Measurements from ENCODE around the gene PPARD.

Gene PPARD

DNA sequence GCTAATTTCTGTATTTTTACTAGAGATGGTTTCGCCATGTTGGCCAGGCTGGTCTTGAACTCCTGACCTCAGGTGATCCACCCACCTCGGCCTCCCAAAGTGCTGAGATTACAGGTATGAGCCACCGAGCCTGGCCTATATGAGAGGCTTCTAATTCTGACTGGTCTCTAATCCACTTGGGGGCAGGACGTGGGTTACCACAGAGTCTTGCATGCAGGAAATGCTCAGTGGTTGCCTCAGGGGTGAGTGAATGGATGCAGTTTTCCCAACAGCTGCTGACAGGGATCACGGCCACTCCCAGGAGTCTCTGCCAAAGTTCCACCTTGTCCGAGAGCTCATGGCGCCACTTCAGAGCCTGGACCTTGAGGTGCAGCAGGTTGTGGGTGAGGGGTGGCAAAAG lies 103.3 kb downstream of the PPARD start:
- no peak for TF ChIP-seq EGR1 (IDR thresholded peaks at IDR 0.05)
- no peak for TF ChIP-seq EP300 (IDR thresholded peaks at IDR 0.05; ENCODE audit: borderline replicate concordance)
- TF ChIP-seq, protein P1, sequence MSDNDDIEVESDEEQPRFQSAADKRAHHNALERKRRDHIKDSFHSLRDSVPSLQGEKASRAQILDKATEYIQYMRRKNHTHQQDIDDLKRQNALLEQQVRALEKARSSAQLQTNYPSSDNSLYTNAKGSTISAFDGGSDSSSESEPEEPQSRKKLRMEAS (IDR thresholded peaks at IDR 0.05) = no peak
- no peak for TF ChIP-seq CEBPB (IDR thresholded peaks at IDR 0.05)
- no peak for TF ChIP-seq TCF12 (IDR thresholded peaks at IDR 0.05; ENCODE audit: low read depth)
- no peak for TF ChIP-seq REST (IDR thresholded peaks at IDR 0.05; ENCODE audit: low read depth)
- no peak for TF ChIP-seq TEAD4 (IDR thresholded peaks at IDR 0.05)
- no peak for TF ChIP-seq TAF1 (IDR thresholded peaks at IDR 0.05; ENCODE audit: low read depth)

GRCh38 chr6:35448191-35448590 lies 105.8 kb downstream of the PPARD start:
- TF ChIP-seq TAF1 (IDR thresholded peaks at IDR 0.05; ENCODE audit: low read depth) = no peak
- TF ChIP-seq RAD21 (IDR thresholded peaks at IDR 0.05; ENCODE audit: low read depth) = no peak
- no peak for TF ChIP-seq ZBTB7A (IDR thresholded peaks at IDR 0.05; ENCODE audit: low read depth)
- no peak for TF ChIP-seq EP300 (IDR thresholded peaks at IDR 0.05; ENCODE audit: borderline replicate concordance)
- no peak for TF ChIP-seq FOXM1 (IDR thresholded peaks at IDR 0.05; ENCODE audit: borderline replicate concordance, low read depth)
- no peak for TF ChIP-seq CEBPB (IDR thresholded peaks at IDR 0.05)
- TF ChIP-seq REST (IDR thresholded peaks at IDR 0.05; ENCODE audit: low read depth) = no peak

- TF ChIP-seq ZBTB7A (IDR thresholded peaks at IDR 0.05; ENCODE audit: low read depth) (no peak), RAD21 (IDR thresholded peaks at IDR 0.05; ENCODE audit: low read depth) (peak; percentile 94)
Observed at GRCh38 chr6:35449287-35449881, 107.0 kb downstream of the PPARD start.

DNA sequence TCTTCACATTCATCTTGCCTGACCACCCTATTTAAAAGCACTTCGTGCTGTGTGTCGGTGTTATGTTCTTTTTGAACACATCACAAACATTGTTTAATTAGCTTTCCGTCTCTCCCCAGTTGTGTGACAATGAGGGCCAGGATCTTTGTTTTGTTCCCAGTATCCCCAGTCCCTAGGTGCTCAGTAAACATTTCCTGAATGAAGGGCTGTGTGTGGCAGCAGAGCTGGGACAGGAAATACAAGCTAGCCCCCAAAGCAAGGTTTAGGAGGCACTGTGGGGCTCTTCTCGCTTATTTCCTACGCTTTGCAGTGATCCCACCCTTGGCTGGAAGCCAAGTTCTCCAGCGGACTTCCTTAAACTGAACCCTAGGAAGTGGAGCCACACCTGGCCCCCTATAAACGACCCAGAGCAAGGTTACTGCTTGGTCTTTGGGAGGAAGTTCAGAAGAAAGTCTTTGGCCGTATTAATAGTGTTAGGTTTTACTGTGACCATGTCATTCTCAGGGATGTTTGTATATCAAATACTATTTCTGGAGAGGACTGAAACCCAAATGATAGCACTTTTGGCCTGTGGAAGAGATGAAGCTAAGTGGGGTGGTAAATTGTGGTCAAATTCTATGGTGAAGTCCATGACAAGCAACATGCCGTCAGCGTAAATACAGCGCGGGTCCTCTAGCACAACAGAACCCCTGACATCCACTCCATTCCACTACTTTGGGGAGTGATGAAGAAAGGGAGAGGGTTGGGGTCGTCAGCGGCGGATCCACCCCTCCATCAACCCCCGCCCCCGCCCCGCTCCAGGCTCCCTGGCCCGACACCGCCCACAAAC lies 109.2 kb downstream of the PPARD start:
- TF ChIP-seq ZBTB7A (IDR thresholded peaks at IDR 0.05; ENCODE audit: low read depth) = peak; percentile 16; the same call in 1 of the 2 replicates
- no peak for TF ChIP-seq REST (IDR thresholded peaks at IDR 0.05; ENCODE audit: low read depth)
- no peak for TF ChIP-seq RAD21 (IDR thresholded peaks at IDR 0.05; ENCODE audit: low read depth)
- peak; percentile 26; the same call in 1 of the 2 replicates for TF ChIP-seq NFIC (IDR thresholded peaks at IDR 0.05)
- no peak for TF ChIP-seq YY1 (IDR thresholded peaks at IDR 0.05; ENCODE audit: low read depth)
- peak; percentile 49 for TF ChIP-seq EGR1 (IDR thresholded peaks at IDR 0.05)

DNA sequence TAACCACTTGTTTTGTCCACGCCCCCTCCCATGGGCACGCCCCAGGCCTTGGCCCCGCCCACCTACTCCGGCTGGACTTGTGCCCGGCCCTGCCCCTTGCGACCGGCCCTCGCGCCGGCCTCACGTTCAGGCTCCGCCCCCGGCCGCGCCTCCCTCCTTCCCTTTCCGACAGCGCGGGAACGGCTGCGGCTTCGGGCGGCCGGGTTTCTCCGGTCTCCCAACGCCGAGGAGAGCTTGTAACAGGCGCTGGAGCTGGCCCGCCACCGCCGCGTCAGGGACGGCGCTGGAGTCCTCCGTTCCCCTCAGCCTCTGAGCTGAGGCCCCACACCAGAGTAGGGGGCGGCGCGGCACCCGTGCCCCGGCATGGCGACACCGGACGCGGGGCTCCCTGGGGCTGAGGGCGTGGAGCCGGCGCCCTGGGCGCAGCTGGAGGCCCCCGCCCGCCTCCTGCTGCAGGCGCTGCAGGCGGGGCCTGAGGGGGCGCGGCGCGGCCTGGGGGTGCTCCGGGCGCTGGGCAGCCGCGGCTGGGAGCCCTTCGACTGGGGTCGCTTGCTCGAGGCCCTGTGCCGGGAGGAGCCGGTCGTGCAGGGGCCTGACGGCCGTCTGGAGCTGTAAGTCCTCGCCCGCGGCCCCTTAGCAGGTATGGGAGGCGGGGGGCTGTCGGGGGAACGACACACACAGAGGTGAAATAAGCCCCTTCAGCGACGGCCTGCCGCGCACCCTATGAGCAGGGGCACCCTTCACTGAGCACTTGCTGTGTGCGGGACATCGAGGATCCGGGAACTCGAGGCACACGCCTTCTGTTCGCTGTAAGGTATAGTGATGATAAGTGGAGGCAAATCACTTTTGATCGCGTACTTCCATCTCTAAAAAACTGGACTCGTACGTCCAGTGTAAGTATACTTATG lies 110.1 kb downstream of the PPARD start, which contains the start of gene FANCE:
FANCE (plus strand) TSS at position 156 of the 908 bp plus-strand sequence; CDS start at position 364, 208 bp downstream.
- no peak; the same call in 1 of the 2 replicates for TF ChIP-seq EGR1 (IDR thresholded peaks at IDR 0.05)
- TF ChIP-seq YY1 (IDR thresholded peaks at IDR 0.05; ENCODE audit: low read depth) = no peak; the same call in 1 of the 2 replicates
- TF ChIP-seq CREB1 (IDR thresholded peaks at IDR 0.05; ENCODE audit: low read depth) = no peak
- no peak for TF ChIP-seq FOXM1 (IDR thresholded peaks at IDR 0.05; ENCODE audit: borderline replicate concordance, low read depth)
- peak; percentile 46; the same call in 1 of the 2 replicates for TF ChIP-seq TAF1 (IDR thresholded peaks at IDR 0.05; ENCODE audit: low read depth)
- TF ChIP-seq NFIC (IDR thresholded peaks at IDR 0.05) = peak; percentile 53
- TF ChIP-seq, protein P1 (IDR thresholded peaks at IDR 0.05) = peak; percentile 83
- peak; percentile 73; the same call in 1 of the 2 replicates for TF ChIP-seq ZBTB7A (IDR thresholded peaks at IDR 0.05; ENCODE audit: low read depth)
- TF ChIP-seq CEBPB (IDR thresholded peaks at IDR 0.05) = no peak
- TF ChIP-seq REST (IDR thresholded peaks at IDR 0.05; ENCODE audit: low read depth) = no peak
- TF ChIP-seq TEAD4 (IDR thresholded peaks at IDR 0.05) = no peak
- TF ChIP-seq TCF12 (IDR thresholded peaks at IDR 0.05; ENCODE audit: low read depth) = peak; percentile 41; the same call in 1 of the 2 replicates
- peak; percentile 22; the same call in 1 of the 2 replicates for TF ChIP-seq USF1 (IDR thresholded peaks at IDR 0.05)
- TF ChIP-seq EP300 (IDR thresholded peaks at IDR 0.05; ENCODE audit: borderline replicate concordance) = 0 out of 2 replicates have a peak, but pooled peaks have one; percentile 33
- TF ChIP-seq RAD21 (IDR thresholded peaks at IDR 0.05; ENCODE audit: low read depth) = no peak
